Fibroblast of skin of left biceps (primary cell): ENCODE measurements around the gene CLPTM1.
"Not testable (repeated sequence)": the region's sequence is repeated elsewhere in the genome, so short reads cannot be mapped to it uniquely, and the experiment has no call there.

Experiments
- DNase-seq, 2 experiments: peaks; one replicate each; pipeline ENCODE4 v3.0.0-alpha.2; 2013; ENCODE audit warnings: low read depth in 2 of 2

Gene CLPTM1

DNA sequence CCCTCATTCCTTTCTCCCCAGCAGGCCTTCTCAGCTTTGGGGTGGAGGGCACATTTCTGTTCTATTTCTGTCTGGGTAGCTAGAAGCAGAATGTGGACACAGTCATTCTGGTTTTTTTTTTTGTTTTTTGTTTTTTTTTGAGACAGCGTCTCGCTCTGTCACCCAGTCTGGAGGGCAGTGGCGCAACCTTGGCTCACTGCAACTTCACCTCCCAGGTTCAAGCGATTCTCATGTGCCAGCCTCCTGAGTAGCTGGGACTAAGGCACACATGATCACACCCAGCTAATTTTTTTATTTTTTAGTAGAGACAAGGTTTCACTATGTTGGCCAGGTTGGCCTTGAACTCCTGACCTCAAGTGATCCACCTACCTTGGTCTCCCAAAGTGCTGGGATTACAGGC lies 20.3 kb downstream of the CLPTM1 start:
- DNase-seq = no peak

DNA sequence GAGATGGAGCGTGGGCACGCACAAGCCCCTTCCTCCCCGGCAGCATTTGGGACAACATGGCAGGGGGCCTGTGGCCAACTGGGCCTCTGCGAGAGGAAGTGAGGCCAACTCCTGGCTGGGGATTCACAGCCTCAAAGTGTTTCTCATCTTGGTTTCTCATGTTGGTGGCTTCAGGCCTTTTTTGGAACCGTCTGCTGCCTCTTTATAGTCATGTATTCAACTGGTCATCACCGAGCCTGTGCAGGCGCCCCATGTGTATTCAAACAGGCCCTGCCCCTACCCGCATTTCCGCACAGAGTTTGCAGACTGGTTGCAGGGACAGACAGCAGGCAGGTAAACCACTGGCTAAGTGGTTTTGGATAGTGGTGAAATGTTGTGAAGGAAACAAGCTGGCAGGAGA lies 28.8 kb downstream of the CLPTM1 start:
- no peak for DNase-seq

GRCh38 chr19:44985445-44985844 lies 30.3 kb downstream of the CLPTM1 start:
- no peak for DNase-seq

- no peak for DNase-seq
Observed at GRCh38 chr19:44986389-44986788, 31.2 kb downstream of the CLPTM1 start.

DNA sequence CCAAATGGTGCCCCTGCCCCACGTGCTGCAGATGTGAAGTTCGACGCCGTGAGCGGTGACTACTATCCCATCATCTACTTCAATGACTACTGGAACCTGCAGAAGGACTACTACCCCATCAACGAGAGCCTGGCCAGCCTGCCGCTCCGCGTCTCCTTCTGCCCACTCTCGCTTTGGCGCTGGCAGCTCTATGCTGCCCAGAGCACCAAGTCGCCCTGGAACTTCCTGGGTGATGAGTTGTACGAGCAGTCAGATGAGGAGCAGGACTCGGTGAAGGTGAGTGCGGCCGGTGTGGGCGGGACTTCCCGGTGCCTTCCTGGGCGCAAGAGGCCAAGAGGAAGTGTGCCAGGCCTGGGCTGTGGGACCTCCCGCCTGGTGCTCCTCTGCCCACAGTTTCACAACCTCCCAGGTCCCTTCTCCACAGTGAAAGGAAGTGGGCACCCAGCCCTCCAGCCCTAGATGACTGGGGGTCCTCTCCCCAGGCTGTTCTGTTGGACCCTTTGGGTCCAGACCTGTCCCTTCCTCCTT lies 32.0 kb downstream of the CLPTM1 start:
- DNase-seq = no peak

DNA sequence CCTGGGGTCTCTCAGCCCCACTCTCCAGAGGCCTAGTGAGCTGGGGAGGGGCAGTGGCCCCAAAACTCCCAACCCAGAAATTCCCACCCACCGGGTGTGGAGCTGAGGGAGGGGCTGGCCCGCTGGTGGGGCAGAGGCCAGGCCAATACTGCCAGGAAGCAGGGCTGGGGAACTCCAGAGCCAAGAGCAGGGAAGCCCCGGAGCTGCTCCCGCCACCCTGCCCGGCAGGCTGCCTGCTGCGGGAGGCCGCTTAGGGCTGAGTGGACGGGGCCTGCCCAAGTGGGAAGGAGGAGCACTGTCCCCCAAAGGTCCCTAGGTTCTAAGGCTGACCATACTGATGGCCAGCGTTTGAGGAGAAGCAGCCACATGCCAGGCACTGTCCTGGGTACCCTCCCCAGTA lies 33.1 kb downstream of the CLPTM1 start:
- DNase-seq = no peak

GRCh38 chr19:44988896-44989556 lies 33.8 kb downstream of the CLPTM1 start:
- DNase-seq = peak in 1 of 2 experiments; percentile 8

GRCh38 chr19:44990459-44990858 lies 35.3 kb downstream of the CLPTM1 start:
- DNase-seq = no peak

DNA sequence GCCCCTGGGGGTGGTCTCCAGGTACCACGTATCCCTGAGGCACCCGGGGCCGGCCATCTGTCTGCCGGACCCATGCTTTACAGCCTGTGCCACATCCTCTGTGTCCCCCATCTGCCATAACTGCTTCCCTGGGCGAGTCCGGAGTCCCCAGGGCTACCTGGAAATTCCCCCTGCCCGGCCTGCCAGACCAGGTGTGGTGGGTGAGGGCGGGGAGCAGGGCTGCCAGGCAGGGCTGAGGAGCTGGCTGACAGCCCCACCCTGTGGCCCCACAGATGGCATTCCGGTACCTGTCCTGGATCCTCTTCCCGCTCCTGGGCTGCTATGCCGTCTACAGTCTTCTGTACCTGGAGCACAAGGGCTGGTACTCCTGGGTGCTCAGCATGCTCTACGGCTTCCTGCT lies 35.8 kb downstream of the CLPTM1 start:
- DNase-seq = no peak

DNA sequence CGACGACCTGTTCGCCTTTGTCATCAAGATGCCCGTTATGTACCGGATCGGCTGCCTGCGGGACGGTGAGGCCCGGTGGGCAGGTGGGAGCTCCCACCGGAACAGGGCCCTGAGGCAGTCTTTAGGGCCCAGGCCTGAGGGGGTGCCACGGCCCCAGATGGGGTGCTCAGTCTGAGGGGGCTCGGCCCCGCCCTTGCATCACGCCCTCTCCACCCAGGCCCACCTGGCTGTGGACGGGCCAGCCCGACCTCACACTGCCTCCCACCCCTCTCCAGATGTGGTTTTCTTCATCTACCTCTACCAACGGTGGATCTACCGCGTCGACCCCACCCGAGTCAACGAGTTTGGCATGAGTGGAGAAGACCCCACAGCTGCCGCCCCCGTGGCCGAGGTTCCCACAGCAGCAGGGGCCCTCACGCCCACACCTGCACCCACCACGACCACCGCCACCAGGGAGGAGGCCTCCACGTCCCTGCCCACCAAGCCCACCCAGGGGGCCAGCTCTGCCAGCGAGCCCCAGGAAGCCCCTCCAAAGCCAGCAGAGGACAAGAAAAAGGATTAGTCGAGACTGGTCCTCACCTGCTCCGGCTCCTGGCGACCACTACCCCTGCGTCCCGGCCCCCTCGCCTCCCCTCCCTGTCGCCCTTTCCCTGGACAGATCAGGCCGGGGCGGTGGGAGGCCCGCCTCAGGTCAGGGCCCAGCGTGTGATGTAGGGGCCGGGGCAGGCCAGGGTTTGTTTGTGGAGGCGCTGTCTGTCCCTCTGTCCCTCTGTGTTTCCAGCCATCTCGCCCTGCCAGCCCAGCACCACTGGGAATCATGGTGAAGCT lies 37.4 kb downstream of the CLPTM1 start:
- no peak for DNase-seq

DNA sequence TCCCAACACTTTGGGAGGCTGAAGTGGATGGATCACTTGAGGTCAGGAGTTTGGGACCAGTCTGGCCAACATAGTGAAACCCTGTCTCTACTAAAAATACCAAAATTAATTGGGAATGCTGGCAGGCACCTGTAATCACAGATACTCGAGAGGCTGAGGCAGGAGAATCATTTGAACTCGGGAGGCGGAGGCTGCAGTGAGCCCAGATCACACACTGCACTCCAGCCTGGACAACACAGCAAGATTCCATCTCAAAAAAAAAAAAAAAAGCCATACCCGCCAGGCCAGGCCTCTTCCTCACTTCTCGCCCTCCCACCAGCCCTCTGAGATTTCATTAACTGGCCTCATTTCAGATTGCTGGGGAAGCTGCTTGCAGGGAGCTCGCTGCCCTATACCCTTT lies 38.3 kb downstream of the CLPTM1 start:
- DNase-seq = no peak

DNA sequence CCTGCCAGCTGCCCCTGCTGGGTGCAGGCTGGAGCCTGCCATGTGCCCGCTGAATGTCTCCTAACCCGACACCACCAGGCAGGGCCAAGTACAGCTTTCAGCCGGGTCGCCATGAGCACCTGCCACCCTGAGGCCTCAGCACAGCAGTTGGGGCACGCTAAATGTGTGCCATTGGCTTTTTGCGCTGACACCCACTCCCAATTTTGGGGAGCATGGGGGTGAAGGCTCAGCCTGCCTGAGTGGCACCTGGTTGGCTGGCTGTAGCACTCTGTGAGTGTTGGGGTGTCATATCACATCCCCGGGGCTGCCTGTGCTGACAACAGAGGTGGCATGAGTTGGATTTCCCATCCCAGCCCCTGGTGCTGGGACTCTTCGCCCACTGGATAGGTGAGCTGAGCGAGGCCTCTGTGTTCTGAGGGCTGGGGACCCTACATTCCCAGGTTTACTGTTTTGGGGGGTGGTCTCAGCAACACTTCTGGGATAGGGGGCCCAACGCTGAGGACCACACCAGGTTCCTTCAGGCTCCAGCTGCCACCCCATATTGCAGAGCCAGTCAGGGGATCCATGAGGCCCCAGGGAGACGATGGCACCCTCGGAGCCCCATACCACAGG lies 38.9 kb downstream of the CLPTM1 start:
- no peak for DNase-seq

DNA sequence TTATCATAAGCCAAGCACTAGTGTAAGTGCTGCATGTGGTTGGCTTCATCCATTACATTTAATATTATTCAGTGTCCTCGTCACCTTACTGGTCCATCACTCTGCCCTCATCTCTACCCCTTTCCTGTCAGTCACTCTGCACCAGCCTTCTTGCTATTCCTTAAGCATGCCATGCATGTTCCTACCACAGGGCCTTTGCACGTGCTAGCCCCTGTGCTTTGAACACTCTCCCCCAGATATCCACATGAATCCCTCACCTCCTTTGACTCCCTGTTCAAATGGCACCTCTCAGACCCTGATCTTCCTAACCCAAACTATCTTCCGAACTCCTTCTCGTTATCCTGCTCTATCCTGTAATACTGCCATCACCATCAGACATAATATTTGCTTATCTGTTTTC lies 42.8 kb downstream of the CLPTM1 start:
- no peak for DNase-seq

- not testable (repeated sequence) for DNase-seq
Observed at GRCh38 chr19:44999131-44999925, 44.1 kb downstream of the CLPTM1 start.

DNA sequence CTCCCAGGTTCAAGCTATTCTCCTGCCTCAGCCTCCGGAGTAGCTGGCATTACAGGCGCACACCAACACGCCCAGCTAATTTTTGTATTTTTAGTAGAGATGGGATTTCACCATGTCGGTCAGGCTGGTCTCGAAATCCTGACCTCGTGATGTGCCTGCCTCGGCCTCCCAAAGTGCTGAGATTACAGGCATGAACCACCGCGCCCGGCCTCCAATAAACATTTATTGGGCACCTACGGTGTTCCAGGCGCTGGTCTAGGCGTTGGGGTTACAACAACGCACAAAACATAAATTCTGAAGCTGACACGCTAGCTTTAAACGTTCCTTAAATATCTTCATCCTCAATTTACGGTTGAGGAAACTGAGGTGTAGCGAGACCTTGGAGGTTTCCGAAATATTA lies 45.5 kb downstream of the CLPTM1 start:
- not testable (repeated sequence) for DNase-seq

DNA sequence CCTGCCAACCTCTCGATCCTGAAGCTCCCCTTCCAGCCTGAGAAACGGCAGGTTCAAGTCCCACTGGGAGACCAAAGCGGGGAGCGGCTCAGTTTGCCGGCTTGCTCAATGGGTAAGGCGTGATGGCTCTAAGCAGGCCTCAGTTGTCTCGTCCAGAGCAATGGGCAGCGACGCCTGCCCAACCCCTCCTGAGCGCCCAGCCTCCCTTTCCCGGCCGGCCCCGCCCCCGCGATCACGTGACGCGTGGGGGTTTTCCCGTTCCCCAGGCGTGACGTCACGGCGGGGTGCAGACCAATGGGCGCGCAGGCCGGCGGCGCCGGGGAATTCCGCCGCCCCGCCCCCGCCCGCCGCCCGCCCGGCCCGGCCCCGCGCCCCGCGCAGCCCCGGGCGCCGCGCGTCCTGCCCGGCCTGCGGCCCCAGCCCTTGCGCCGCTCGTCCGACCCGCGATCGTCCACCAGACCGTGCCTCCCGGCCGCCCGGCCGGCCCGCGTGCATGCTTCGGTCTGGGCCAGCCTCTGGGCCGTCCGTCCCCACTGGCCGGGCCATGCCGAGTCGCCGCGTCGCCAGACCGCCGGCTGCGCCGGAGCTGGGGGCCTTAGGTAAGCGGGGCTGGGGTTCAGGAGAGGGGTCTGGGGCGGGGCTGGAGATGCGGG lies 46.0 kb downstream of the CLPTM1 start, which contains the start of gene RELB:
Gene RELB, plus strand, starts transcription at position 378 of the 653 bp plus-strand sequence. Its CDS starts 116 bp downstream, at position 494.
- peak; percentile 69 to 72 for DNase-seq

- DNase-seq = no peak
Observed at GRCh38 chr19:45003485-45003884, 48.3 kb downstream of the CLPTM1 start.

GRCh38 chr19:45005787-45006186 lies 50.6 kb downstream of the CLPTM1 start:
- DNase-seq = no peak

DNA sequence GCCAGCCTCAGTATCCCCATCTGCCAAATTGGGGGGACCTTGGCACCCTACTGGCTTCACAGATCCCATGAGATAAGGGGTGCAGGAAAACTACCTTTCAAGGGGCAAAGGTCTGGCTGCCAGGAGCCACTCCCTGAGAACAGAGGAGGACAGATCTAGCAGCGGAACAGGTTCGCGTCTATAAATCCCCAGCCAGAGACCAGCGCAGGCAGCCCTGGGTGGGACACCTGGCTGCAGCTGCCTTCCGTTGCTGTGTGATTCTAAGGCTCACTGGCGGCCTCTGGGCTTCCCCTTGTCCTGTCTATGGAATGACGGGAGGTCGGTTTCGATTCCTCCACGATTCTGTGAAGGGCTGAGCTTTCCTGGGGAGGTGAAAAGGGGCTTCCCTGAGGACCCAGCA lies 53.4 kb downstream of the CLPTM1 start:
- no peak for DNase-seq

- no peak for DNase-seq
Observed at GRCh38 chr19:45009625-45010255, 54.6 kb downstream of the CLPTM1 start.

- no peak for DNase-seq
Observed at GRCh38 chr19:45010306-45010705, 55.1 kb downstream of the CLPTM1 start.
